ENCODE results near the gene IER5.

GRCh38 chr1:181106022-181106312 lies 17.5 kb downstream of the IER5 start:
- no peak for TF ChIP-seq EZH2 (IDR thresholded peaks at IDR 0.05; ENCODE audit: insufficient read depth, poor library complexity, severe bottlenecking)
- TF ChIP-seq EZH2phosphoT487 (IDR thresholded peaks at IDR 0.05; ENCODE audit: insufficient read depth, low read depth) = no peak
